Right ventricle myocardium superior (tissue), 1 donor: ENCODE results near the gene APOH. TPM values are rescaled to one million over a fixed set of nuclear protein-coding genes. Genes with fewer than 3 reads are reported as not detected.

Experiments
- ATAC-seq: fragments of 200-7000 bp; cut with Tn5 transposase; one replicate; pipeline ENCODE4 v1.9.1; 2020; ENCODE audit warnings: mild to moderate bottlenecking; ENCODE audit not compliant: poor library complexity
- DNase-seq: peaks from one replicate; pipeline ENCODE4 v3.0.0-alpha.2; 2020
- intact Hi-C: fragments of 100-400 bp; cut with DNase I; formaldehyde crosslinking; loops from one replicate; pipeline ENCODE4 v1.11.2; 2022
- total RNA-seq: library from RNA; stranded (reverse); fragmentation: NEBNext Ultra II Directional; extraction: Animal tissue kit (Norgen Biotek cat#: 25700); gene quantifications from one replicate; pipeline ENCODE4 v1.2.1, GENCODE V29; 2021
- donor health status: DM: no; HTN: yes; CAD: no; lungs with severe emphysema.

APOH gene
- total RNA-seq, 1 donor from 2014 or later: 0.32 TPM

- DNase-seq (no peak), ATAC-seq (no peak)
- intact Hi-C loops: no loop called here
Observed at GRCh38 chr17:66210208-66210574, 19.0 kb downstream of the APOH start.

GRCh38 chr17:66207936-66208335 is 21.3 kb downstream of the APOH start:
- peak; percentile 85 for ATAC-seq
- intact Hi-C loops: no loop called here
- no peak for DNase-seq

DNA sequence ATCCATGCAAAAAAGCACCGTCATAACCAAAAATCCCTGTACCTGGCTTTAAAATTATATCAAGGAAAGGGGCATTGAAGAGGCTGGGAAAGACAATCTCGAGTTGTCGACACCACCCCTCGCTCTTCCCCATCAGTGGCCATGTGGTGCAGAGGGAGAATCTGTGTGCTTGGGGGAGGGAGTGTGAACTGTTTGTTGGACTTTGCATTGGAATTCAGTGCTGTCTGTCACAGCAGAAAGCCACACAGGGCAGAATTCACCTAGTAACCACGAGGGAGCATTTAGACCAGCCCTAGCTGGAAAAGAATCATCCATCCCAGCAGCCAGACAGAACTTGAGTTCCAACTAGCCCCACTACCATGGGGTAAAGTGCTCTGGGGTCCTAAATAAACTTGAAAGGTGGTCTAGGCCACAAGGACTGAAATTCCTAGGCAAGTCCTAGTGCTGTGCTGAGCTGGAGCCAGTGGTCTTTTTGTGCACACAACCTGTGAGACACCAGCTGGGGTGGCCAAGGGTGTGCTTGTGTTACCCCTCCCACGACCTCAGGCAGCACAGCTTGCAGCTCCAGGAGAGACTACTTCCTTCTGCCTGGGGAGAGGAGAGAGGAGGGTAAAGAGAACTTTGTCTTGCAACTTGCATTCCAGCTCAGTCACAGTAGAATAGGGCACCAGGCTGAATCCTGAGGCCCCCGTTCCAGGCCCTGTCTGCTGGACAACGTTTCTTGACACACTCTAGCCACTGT is 25.8 kb downstream of the APOH start:
- no peak for DNase-seq
- intact Hi-C loops: no loop called here
- no peak for ATAC-seq

DNA sequence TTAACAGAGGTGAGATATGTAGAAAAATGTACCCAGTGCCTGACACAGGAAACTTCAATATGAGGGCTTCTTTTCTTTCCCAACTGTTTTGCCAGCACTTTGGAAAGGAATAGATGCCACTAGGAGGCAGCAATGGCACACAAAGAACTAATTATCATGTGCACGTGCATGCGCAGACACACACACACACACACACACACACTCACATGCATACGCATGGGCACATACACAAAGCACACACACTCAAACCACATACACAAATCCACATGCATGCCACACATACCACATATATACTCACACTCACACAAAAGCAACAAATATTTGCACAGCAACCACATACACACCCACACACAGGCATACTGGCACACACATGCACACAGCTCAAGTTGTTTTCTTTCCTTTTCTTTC is 28.5 kb downstream of the APOH start:
- no peak for DNase-seq
- intact Hi-C loops: no loop called here
- ATAC-seq: peak; percentile 60

- DNase-seq (no peak), ATAC-seq (no peak)
- intact Hi-C loops: no loop called here
Observed at GRCh38 chr17:66198242-66198641, 31.0 kb downstream of the APOH start.

- no peak for DNase-seq
- intact Hi-C loops: no loop called here
- no peak for ATAC-seq
Observed at GRCh38 chr17:66192378-66192687, 36.9 kb downstream of the APOH start.

DNA sequence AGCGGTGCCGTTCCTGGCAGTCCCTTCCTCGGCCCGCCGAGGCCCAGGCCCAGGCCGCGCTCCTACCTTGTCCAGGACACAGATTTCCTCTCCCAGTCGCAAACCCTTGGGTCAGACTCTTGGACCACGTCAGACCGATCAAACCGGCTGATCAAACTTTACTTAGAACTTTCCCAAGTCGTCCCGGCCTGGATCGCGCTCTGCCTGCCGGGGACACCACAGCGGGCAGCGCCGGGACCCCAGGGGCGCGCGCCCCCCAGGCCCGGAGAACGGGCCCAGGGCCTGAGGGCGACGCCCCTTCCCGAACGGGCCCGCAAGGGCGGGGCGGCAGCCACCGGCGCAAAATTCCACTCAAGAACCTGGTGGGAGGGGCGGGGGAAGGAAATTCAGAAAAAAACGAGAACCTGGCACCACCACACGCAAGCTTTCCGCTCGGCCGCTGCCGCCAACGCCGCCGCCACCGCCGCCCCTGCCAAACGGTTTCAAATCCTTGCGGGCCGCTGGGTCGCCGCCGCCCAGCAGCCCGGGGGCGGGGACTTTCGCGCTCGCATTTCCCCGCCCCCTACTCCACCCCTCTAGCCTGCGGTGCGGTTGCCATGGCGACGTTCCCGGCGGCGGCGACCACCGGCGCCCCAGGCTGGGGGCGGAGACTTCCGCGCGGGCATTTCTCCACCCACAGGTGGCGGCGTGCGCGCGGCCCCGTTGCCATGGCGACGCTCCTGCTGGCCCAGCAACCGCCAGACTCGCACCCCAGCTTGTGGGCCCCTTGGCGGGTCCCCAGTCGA is 37.4 kb downstream of the APOH start, which contains the start of gene CEP112:
CEP112 (minus strand) TSS at position 541 of the 785 bp plus-strand sequence.
- DNase-seq (peak; percentile 85), ATAC-seq (peak; percentile 91)
- intact Hi-C loops: no loop called here

DNA sequence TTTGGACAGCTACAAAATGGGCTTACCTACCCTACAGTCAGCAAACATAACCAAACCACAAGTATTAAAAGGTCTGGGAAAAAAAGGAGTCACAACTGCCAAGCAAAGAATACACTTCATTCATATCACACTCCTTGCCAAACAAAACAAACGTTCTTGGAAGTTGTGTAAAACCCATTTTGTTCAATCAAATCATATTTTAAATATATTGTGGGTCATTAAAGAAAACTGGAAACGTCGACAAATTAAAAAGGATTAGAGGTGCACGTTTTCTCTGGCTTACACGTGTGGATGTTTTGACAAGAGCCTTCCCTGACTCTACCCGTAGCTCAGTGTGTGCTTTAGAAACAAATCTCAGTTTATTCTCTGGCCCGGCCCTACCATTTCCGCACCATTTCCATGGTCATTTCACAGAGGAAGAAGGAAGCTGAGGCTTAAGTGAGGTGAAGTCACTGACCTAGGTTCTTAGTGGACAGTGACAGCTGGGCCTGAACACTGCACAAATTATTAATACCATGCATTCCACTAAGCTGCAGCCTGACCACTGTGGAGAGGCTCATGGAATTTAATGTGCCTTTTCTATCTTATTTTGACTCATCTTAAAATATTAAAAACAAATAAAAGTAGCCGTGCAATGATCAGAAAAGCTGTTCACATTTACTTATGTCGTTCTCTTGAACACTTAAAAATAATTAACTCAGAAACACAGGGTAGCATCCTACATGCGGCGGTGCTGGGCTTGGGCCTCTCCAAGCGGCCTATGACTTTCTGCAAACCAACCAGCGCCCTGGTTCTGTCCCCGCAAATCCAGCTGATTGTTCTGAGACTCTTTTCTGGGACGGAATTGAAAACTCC is 38.2 kb downstream of the APOH start:
- ATAC-seq (peak; percentile 42), DNase-seq (no peak)
- intact Hi-C loops: no loop called here

DNA sequence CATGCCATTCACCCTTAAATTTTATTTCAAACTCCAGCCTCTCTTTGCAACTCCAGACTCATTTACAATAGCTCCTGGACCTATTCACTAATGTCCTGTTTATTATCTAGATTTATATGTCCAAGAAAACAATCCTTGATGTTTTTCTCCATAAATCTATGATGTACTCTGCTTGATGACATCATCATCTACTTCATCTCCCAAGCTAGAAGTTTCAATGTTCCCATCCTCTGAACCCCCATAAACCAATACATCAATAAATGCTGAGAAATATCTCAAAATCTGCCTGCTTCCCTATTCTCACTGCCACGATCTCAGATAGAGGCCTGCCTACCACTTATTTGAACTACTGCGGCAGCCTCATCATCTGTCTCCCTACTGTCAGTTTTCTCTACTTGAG is 41.5 kb downstream of the APOH start:
- DNase-seq: no peak
- intact Hi-C loops: no loop called here
- ATAC-seq: no peak

DNA sequence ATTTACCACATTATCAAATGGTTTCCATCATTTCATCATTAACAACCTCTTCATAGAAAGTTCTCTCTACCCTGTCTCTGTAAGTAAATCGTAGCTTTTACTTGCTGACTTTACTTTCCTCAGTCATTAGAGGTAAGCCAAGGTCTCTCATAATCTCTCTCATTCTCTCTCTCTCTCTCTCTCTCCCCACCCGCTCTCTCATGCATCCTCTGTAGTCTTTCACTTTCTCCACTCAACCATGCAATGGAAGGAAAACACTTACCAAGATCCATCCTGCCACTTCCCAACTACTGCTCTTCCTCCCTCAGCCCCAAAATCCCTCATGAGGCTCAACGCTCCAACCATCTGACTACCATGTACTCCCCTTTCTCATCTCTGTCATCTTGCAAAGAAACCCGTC is 43.4 kb downstream of the APOH start:
- intact Hi-C loops: no loop called here
- DNase-seq: no peak
- no peak for ATAC-seq

- ATAC-seq (no peak), DNase-seq (no peak)
- intact Hi-C loops: no loop called here
Observed at GRCh38 chr17:66184392-66184791, 44.8 kb downstream of the APOH start.

DNA sequence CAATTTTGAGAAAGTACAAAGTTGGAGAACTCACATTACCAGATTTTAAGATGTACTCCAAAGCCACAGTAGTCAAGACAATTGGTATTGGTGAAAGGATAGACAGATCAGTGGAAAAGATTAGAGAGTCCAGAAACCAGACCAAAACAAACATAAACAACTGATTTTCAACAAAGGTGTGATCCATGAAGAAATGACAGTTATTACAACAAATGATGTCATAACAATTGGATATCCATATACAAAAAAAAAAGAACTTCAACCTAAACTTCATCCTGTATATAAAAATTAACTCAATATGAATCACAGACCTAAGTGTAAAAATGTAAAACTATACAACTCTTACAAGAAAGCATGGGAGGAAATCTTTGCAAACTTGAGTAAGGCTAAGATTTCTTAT is 45.7 kb downstream of the APOH start:
- ATAC-seq (no peak), DNase-seq (no peak)
- intact Hi-C loops: no loop called here

DNA sequence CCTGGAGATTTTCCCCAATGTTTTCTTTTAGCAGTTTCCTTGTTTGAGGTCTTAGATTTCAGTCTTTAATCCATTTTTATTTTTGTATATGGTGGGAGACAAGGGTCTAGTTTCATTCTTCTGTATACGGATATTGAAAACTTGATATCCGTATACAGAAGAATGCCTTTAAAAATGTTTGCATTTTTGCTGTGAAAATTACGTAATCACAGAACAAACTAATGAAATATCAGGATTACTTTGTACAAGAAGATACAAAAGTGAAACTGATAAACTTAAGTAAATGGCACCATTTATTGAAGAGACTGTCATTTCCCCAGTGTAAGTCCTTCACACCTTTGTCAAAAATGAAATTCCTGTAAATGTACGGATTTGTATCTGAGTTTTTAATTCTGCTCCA is 50.6 kb downstream of the APOH start:
- intact Hi-C loops: loop anchor here (10.0 kb wide), 1 partner anchor 614 kb away; the partner anchor contains the start of gene AXIN2
- DNase-seq (no peak), ATAC-seq (no peak)

DNA sequence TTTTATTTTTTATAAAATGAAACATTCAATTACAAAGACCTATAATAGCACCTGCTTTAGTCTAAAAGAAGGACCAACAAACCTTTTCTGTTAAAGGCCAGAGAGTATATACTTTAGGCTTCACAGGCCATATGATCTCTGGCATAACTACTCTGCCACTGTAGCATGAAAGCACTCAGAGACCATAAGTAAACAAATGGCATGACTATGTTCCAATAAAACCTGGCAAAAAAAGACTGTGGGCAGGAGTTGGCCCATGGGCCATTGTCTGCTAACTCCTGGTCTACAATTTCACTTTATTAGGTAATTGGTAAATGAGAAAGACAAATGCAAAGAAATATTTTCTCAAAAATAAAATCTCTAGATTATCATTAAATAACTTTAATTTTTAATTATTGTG is 52.2 kb downstream of the APOH start:
- DNase-seq (no peak), ATAC-seq (no peak)
- intact Hi-C loops: loop anchor here (10.0 kb wide), 1 partner anchor 612 kb away; the partner anchor contains the start of gene AXIN2

DNA sequence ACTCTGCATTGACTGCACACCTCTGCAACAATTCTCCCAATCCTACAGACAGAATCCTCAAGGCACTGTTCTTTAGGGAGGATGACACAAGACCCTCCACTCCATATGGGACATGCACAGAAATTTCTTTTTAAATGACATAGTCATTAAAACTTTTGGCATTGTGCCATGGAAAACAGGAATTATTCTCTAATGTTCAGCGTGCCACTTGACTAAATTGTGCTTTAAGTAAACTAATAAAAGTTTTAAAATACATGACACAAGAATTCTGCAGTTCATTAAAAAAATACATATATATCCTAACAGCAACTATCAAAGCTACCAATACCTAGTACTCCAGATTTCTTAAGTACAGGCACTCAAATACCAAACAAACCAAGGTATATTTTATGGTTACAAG is 53.3 kb downstream of the APOH start:
- intact Hi-C loops: loop anchor here (10.0 kb wide), 1 partner anchor 611 kb away; the partner anchor contains the start of gene AXIN2
- DNase-seq (no peak), ATAC-seq (no peak)

DNA sequence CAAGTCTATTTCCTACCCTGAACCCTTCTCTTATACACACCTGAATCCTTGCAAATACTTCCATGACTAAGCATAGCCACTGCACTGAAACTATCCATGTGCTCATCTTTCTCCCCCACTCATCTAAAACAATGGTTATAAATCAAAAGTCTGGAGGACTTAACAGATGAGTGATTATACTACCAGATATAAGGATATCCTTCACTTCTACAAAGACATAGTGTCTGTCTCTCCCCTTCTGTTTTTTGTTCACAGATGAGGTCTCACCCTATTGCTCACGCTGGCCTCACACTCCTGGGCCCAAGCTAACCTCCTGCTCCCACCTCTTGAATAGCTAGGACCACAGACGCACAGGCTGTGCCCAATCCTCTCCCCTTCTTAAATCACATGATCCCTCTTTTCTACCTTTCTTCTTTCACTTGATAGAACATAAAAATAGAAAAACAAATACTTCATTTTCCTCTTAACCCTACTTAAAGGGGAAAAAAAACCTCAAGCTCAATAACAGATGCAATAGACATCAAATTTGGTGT is 56.5 kb downstream of the APOH start:
- intact Hi-C loops: loop anchor here (10.0 kb wide), 1 partner anchor 608 kb away; the partner anchor contains the start of gene AXIN2
- ATAC-seq (no peak), DNase-seq (no peak)

DNA sequence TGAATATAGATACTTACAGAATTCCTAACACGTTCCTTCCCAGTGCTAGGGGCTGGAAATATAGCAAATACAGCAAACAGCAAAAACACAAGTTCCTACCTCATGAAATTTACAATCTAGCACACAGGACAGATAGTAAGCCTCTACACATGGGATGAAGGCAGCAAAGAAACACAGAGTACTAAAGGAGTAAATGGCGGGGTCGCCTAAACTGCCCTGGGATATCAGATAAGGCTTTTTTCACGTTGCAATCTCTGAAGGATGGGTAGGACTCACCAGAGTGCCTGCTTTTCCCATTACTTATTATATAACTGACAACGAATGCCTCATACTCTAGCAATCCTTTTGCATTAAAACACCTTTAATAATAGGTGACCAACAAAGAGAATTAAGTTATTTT is 57.1 kb downstream of the APOH start:
- ATAC-seq: peak; percentile 44
- DNase-seq: no peak
- intact Hi-C loops: loop anchor here (10.0 kb wide), 1 partner anchor 607 kb away; the partner anchor contains the start of gene AXIN2

DNA sequence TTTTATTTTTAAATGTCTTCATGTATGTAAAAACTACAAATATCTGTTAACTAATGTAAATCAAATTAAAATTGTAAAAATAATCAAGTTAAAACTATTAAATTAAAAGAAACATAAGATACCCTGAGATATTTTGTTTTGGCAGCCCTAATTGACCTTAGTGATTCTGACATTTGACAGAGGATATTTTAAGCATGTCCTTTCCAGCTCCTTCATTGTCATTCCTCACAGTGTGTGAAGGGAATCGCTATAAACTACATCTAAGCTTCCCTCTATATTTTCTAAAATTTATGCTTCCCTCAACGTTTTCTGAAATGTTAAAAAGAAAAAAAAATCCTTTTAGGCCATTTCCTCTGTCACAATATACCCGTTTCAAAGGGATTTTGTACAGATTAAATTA is 57.5 kb downstream of the APOH start:
- ATAC-seq: peak; percentile 90
- intact Hi-C loops: loop anchor here (10.0 kb wide), 1 partner anchor 607 kb away; the partner anchor contains the start of gene AXIN2

GRCh38 chr17:66171172-66171571 is 58.0 kb downstream of the APOH start:
- DNase-seq: no peak
- no peak for ATAC-seq
- intact Hi-C loops: loop anchor here (10.0 kb wide), 1 partner anchor 606 kb away; the partner anchor contains the start of gene AXIN2

More for the DNA sequence above, 57.5 kb downstream of the APOH start:
- no peak for DNase-seq
